DMS 273 (cell line): ENCODE data around the gene CCR6.

Source experiments
- DNase-seq: peaks from one replicate; lab custom pipeline; 2025; ENCODE audit not compliant: unreplicated experiment; lab: John Stamatoyannopoulos, UW

Gene CCR6

DNA sequence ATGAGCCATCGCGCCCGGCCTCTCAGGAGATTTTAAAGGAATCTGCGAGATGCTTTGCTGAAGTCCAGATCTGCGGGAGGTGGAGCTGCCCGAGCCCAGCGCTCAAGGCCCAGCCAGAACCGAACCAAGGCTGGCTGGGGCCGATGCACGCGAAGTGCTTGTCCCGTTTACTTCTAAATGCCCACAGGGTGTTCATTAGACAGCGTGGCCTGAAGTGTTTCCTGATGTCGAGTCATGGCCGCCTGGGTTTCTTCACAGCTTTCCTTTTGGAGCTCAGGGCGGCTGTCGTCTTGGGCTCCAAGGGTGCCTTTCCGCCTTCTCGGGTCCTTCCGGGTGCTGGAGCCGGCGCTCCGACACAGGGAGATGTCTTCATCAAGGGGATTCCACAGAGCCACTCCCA is 25.1 kb upstream of the CCR6 start:
- no peak for DNase-seq

DNA sequence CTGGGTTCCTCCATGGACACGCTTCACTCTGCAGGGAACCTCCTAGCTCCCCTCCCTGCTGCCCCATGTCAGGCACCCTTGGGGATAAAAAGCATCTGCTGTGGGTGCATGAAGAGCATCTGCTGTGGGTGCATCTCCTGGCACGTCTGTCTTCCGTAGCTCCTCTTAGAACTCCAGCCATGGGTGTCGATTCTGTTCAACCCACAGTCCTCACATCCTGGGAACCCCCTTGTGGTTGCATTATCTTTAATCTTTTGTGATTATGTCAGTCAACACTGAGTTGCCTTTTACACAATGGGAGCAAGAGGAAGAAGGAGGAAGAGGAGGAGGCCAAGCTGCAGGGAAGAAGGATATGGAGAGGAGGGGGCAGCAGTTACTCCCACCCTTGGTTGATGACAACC is 24.1 kb upstream of the CCR6 start:
- DNase-seq, result no peak

DNA sequence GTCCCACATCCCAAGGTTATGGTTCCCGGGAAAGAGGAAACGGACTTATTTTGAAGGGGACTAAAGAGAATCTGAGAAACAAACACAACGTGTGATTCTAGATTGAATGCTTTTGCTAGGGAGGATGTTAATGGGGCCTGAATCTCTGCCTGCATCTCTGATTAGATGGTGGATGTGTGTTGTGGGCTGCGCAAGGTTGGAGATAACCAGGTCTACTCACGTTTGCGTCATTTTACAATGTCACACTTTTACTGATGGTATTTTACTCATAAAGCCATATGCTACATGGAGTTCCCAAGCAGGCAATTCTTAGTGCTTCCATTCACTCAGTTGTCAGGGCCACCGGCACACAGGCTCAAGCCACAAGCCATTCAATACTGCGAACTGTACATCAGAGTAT is 23.2 kb upstream of the CCR6 start:
- DNase-seq, result no peak

DNA sequence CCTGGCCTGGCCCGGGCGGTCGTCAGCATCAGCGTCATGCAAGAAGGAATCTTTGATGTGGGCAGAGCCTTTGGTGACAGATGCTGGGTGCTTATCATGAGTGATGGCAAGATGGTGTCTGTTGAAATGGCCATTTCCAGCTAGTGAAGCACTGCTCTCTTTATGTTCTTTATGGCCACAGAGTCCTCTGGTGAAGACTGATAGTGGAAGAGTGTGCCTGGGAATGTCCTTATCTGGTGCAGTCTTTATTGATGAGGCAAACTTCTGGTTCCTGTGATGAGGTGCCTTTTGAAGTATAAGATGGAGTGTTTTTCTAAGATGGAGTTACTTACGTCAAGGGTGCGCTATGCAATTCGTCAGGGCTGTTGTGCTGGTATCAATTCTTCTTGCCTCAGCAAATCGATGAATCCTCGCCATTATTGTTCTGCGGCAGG is 22.6 kb upstream of the CCR6 start:
- no peak for DNase-seq

DNA sequence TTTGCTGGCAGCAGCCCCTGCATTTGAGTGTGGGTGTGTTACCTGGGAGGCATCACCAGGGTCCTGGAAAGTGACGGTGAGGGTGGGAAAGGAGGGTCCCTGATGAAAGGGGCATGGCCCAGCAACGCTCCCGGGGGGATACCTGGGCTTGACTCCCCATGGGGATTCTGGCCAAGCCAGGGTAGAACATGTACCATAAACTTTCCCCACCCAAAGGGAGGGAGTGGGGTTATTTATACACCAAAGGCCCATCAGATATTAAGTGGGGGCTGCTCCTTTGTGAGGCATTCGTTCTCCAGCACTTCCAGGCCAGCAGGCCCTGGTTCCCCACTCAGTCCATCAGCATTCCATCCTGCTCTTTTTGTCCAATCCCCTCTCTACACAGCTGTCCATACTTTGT is 20.6 kb upstream of the CCR6 start:
- DNase-seq, result no peak

DNA sequence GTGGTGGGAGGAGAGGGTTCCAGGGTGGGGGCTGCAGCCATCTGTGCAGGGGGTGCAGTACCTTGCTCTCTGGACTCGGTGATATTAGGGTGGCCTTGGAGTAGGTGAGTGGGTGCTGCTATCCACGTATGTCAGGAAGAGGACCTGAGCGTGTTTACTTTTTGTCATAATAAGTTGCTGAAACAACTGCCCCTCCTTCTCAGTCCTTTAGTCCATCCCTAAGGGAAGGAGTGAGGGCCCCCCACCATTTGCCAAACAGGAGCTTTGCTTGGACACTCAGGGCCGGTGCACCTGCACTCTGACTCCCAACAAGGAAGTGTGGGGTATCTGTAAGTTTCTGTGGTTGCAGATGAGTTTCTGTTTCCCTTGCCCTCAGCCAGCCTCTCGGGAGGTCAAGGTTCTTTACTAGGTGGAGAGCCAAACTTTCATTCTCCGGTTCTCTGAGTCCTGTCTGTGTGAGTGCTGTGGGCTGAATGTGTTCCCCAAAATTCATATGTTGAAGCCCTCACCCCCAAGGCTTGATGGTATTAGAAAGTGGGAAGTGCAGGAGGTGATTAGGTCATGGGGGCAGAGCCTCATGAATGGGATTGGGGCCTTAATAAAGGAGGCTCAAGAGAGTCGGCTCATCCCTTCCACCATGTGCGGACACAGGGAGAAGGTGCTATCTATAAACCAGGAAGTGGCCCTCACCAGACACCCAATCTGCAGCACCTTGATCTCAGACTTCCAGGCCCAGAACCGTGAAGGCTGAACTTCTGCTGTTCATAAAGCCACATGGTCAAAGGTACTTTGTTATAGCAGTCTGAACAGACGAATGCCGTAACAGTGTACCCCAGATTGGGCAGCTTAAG is 19.6 kb upstream of the CCR6 start:
- DNase-seq, result no peak

DNA sequence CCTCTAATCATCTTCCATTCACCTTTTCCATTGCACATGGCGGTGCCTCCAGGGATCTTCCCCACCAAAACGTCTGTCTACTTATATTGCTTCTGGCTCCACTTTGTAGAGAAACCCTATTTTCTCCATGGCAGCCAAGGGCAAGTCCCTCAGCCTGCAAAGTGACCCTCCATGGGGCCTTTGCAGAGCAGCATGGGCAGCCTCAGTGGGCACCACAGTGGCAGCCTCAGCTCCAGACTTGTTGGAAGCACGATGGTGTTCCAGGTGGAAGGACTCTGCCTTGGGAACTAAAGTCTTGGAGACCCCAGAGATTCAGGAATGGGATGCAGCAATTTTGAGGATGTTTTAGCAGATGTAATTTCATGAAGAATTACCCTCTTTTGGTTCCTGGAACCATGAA is 18.5 kb upstream of the CCR6 start:
- DNase-seq, result no peak

DNA sequence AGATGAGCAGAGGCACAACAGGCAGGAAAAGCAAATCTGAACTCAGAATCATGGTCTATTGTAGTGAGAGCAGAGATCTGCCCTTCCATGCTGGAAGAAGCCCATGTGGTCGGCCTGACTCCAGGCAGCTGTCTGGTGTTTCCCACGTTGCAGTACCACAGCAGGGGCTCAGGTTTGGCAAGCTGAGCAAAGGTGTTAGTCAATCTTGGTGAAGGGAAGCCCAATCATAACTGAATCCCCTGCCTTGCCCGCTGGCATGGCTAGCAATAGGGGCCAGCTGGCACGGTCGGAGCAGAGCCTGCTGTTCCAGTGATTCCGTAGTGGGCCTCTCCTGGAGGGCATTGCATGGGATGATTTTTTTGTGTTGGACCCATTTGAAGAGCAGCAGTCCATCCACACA is 17.8 kb upstream of the CCR6 start:
- DNase-seq, result no peak

DNA sequence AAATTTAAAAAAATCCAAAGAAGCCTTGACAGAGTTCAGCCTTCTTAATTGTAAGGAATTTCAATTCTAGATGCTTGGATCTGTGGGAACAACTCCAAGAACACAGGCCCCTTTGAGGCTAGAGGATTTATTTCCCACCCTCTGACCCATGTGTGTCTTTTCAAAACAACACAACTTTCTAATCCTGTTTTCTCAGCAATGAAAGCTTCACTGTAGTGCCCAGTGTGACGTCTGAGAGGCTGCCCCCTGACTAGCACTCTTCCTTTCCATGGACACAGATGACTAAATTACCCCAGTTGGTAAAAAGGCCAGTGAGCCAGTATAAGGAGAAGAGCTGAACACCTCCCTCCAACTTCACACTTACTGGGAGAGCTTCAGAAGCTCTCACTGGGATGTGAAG is 16.5 kb upstream of the CCR6 start:
- no peak for DNase-seq

DNA sequence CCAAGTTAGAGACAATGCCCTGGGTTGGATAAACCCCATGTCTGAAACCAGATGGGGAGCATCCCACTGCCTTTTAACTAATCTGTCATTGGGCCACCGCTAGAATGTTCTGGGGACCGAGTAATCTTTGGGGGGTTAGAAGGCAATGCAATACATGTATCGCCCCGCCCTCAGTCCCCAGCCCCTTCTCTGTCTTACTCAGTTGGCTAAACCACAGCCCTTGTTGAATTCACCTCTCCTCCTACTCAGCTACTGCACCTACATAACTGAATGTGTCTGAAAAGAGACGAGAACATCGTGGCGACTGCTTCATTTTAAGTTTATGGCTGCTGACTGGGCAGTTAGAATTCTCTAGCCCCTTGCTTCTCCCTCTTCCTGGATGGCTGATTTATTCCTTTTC is 15.1 kb upstream of the CCR6 start:
- no peak for DNase-seq

DNA sequence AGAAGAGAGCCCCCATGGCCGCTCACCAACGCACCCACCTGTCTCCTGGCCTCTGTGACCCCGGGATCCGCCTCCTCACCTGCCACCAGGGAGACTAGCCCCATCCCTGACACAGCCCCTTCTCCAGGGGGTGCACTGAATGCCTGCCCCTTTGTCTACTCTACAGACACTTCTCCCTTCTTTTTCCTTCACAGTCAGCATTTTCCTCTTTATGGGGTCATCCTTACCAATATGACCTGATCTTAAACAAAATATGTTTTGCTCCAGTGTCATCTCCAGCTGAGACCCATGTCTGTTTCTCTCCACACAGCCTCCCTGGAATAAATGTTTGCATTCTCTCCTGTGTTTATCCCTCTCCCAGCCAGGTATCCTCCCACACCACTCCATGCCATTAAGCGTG is 14.6 kb upstream of the CCR6 start:
- no peak for DNase-seq

DNA sequence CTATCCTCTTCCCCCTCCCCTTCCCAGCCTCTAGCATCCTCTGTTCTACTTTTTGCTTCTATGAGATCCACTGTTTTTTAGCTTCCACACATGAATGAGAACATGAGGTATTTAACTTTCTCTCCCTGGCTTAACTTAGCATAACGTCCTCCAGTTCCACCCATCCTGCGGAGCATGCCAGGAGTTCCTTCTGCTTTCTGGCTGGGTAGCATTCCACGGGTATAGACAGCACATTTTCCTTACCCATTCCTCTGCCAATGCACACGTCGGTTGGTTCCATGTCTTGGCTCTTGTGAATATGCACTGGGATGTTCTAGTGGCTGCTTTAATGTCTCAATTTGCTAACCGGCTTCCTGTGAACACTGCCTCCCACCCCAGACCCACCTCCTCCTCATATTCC is 13.2 kb upstream of the CCR6 start:
- no peak for DNase-seq

DNA sequence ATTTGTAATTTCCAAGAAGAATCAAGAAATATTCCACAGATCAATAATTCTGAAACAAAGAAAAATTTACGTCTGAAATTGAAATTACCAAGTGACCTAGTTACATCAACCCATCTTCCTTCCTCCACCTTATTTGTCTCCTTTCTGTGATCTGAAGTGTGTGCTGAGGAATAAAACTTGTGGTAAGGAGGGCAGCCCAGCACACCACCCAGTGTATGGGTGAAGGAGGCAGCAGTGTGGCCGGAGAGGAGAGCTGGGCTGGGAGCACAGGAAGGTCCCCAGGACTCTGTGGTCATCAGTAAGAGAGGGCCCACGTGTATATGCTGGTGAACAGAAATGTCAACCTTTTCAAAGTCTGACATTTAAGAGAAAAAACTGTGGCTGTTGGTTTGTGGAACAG is 11.3 kb upstream of the CCR6 start:
- DNase-seq, result no peak

DNA sequence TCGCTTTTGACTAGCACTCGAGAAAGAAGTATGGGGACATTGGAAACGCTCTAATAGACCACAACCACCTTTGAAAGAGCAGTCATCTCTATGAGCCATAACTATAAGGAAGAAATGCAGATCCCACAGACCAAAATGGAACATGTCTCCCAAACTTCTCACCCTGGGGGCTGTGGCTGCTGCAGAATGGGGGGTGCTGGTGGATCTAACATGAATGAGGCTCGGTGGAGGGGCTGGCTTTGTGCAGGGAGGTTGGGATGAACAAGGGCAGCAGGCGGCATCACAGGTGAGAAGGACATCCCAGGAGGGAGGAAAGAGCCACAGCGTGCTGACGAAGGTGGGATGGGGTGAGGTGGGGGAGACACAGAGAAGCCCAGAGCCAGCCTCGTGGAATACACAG is 10.5 kb upstream of the CCR6 start:
- no peak for DNase-seq

DNA sequence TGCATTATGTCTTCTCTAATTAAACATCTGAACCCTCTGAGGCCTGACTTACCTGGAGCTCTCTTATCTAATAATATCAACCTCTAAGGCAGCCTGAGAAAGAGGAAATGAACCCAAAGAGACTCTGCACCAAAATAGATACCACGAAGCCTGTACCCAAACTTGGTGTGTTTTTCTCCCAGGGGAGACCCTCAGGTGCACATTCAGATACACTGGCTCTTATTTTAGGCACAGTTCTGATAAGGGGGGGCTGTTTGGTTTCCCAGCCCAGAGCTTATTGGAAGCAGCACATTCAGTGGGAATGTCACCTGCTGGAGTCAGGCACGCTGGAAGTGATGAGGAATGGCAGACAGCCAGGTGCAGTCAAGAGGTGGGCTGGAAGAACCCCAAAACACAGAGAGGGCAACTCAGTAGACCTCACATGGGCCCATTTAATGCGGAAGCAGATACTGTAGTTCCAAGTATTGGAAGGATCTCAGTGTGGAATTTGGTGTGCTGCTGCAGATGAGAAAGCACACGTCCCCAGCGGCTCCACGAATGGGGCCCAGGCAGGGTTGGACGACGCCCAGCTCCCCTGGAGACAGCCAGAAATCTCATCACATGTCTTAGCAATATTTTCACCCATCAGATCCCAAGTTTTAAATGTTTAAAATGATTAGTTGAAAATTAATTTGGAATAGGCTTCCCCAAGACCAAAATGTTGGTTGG is 9.7 kb upstream of the CCR6 start:
- no peak for DNase-seq

DNA sequence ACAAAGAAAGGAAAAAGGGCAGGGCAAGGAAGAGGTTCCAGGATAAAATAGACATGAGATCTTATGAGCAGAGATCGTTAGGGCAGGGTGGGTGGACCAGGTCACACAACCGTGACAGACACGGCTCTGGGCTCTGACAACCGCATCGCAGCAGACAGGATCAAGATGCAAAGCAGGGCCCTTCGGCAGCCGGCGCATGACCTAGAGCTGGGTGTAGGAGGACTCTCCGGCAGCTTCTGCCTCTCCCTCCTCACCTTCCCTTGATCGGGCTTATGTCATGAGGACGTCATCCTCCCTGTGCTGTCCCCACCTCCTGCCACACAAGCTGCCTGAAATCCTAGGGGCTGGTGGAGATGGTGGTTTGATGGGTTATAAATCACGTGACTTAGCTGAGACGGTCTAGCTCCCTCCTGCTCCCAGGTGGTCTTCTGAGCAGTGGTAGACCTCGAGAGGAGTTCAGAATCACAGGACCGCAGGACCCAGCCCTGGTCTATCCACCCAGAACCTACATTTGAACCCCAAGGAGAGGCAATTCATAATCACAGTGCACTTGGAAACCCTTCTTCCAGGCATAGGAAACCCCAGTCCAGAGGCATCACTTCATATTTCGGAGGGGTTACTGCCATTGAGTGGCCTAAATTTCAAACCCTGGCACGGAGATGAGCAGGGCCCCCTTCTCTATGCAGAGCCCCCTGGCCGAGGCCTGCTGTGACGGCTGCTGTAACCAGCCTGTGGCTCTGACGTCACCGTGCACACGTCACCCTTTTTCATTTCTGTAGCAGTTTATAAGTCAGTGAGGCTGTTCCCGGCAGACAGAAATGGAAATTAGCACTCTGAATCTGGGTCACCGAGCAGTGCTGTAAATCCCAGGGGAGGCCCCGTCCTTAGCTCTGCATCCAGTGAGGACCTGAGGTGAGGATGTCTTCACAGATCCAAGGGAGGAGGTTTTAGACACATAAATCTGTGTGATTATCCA is 8.7 kb upstream of the CCR6 start:
- DNase-seq, result no peak

DNA sequence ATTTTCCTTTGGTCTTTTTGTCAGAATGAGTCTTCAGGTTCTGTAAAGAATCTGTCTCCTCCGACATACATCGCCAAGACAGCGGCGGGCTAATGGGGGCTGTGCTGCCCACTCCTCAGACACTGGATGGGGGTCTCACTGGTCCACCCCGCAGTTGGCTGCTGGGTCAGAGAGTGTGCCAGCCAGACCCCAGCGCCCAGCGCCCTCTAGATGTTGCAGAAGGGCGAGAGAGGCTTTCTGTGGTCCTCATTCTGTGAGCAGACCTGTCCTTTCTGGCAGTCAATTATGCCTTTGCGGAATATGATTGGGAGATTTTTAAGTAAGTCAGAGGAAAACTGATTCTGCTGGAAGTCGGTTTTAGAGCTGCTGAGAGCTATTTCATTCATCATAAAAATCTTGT is 7.8 kb upstream of the CCR6 start:
- DNase-seq, result no peak

DNA sequence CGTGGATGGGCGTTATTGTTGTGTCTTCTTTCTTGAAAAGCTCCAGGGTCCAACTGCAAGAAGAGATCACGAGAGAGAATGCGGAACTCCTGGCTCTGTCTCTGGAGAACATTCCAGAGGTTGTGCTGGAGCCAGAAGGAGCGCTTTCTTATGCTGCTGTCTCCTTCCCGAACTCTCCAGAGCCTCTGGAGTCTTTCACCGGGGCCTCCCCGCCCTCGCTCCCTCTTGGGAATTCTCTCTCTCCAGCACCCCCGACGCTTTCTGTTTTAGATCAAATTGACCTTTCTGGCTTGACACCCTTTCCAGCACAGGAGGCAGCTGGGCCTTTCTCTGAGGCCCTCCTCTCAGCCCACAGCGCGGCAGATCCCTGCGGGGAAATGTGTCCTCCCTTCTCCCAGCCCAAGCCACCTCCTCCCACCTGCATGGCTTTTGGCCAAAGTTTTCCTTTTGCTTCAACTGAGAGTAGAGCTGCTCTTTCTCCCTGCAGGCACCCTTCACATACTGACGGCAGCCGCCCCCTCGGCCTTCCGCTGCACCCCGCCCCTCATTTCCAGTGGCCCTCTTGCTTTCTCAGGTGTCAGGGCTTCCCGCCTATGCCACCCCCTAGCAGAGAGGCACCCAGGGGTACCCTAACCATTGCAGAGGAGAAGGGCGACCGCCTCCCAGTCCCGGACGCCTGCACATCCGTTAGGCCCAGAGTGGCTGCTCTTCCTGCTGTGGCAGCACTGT is 6.6 kb upstream of the CCR6 start:
- no peak for DNase-seq

DNA sequence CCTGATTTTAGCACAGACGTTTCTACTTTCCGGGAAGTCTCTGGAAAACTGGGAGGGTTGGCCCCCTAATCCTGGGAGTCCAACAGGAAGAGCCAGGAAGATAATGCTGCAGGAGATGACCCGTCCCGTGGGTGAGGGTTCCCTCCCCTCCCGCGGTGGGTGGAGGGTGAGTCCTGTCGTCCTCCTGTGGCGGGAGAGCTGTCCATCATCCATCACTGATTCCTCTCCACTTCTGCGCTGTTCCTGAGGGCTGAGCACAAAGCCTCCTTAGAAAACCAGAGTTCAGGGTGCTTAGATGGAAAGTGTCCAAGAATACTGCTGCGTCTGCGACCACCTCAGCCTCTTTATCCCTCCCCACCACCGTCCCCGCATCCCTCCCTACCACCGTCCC is 6.1 kb upstream of the CCR6 start:
- no peak for DNase-seq

DNA sequence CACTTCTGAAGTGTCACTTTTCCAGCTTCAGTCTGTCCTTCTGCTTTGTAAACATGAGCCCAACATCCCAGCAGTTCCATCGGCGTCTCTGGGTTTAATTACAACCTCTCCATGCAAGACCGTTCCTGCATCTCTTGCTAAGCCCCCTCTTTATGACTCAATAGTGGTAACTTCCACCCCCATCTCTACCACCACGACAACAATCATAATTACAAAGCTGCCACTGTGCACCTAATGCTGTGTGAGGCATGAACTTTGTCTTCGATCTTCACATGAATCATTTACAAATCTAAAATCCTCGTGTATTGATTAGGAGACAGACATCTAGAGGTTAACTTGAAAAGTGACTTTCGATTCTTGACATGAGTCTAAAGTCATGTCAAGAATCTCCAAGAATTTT is 4.9 kb upstream of the CCR6 start:
- no peak for DNase-seq

DNA sequence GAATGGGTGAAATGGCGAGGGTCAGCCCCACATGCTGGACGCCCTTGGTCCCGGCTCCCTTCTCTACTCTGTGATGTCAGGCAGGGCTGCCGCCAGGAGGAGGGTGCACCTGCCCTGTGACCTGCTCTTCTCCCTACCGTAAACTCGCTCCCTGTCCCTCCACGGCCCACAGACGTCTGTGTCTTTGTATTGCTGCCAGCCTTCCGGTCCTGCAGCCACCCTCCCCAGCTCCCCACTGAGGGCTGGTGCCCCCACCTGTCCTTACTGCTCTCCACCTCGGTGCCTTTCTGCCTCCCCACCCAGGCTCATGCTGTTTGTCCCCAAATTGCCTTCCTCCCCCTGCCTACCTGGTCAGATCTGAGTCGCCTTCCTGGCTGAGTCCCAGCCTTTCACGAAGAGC is 4.1 kb upstream of the CCR6 start:
- DNase-seq, result no peak
